HepG2 (cell line): ENCODE results near the gene ANXA7. TPM values are rescaled to one million over a fixed set of nuclear protein-coding genes. Genes with fewer than 3 reads are reported as not detected.

Source experiments
- BCL6 ChIP-seq: IDR thresholded peaks from 2 replicates; pipeline ENCODE4 v1.6.1; 2016; ENCODE audit warnings: missing genetic modification reagents, missing compliant biosample characterization
- GFI1 ChIP-seq: sonication (generic); formaldehyde crosslinking; IDR thresholded peaks from 2 replicates; pipeline ENCODE4 v1.5.0; 2020; ENCODE audit warnings: missing genetic modification reagents, mild to moderate bottlenecking, borderline replicate concordance
- HDAC1 ChIP-seq: sonication (generic); formaldehyde crosslinking; IDR thresholded peaks from 2 replicates; pipeline ENCODE4 v1.5.1; 2020; ENCODE audit warnings: mild to moderate bottlenecking, missing genetic modification reagents
- HNF4A ChIP-seq: sonication (generic); formaldehyde crosslinking; IDR thresholded peaks from 2 replicates; pipeline ENCODE4 v1.4.0; 2020; ENCODE audit warnings: missing genetic modification reagents
- IRF2 ChIP-seq: IDR thresholded peaks from 2 replicates; pipeline ENCODE4 v1.6.1; 2018; ENCODE audit warnings: missing genetic modification reagents, missing compliant biosample characterization
- KAT7 ChIP-seq: IDR thresholded peaks from 2 replicates; pipeline ENCODE4 v1.6.1; 2018; ENCODE audit warnings: borderline replicate concordance, missing compliant biosample characterization
- KDM5B ChIP-seq: sonication (generic); formaldehyde crosslinking; IDR thresholded peaks from 2 replicates; pipeline ENCODE4 v1.4.0; 2020; ENCODE audit warnings: missing genetic modification reagents, mild to moderate bottlenecking, borderline replicate concordance
- KLF9 ChIP-seq: IDR thresholded peaks from 2 replicates; pipeline ENCODE4 v1.6.1; 2016; ENCODE audit warnings: low read depth
- NCOA2 ChIP-seq: sonication (generic); formaldehyde crosslinking; IDR thresholded peaks from 2 replicates; pipeline ENCODE4 v1.8.0; 2022; ENCODE audit warnings: inconsistent platforms
- NR1H2 ChIP-seq: sonication (generic); formaldehyde crosslinking; IDR thresholded peaks from 2 replicates; pipeline ENCODE4 v1.8.1; 2022; ENCODE audit warnings: low read depth, missing genetic modification reagents, borderline replicate concordance
- NR2F6 ChIP-seq, 2 experiments: IDR thresholded peaks; 2 replicates each; pipeline ENCODE4 v1.6.1; 2016; ENCODE audit warnings: antibody characterized with exemption in 1 of 2, mild to moderate bottlenecking in 1 of 2
- SCMH1 ChIP-seq: sonication (generic); formaldehyde crosslinking; IDR thresholded peaks from 2 replicates; pipeline ENCODE4 v1.9.0; 2021; ENCODE audit warnings: missing genetic modification reagents, mild to moderate bottlenecking, borderline replicate concordance
- SOX5 ChIP-seq: IDR thresholded peaks from 2 replicates; pipeline ENCODE4 v1.6.1; 2016; ENCODE audit warnings: borderline replicate concordance
- SP5 ChIP-seq: IDR thresholded peaks from 2 replicates; pipeline ENCODE4 v1.6.1; 2016; ENCODE audit warnings: low read depth, borderline replicate concordance
- STAG1 ChIP-seq: sonication (generic); formaldehyde crosslinking; IDR thresholded peaks from 2 replicates; pipeline ENCODE4 v1.4.0; 2020; ENCODE audit warnings: missing genetic modification reagents
- ZFX ChIP-seq: sonication (generic); formaldehyde crosslinking; IDR thresholded peaks from 2 replicates; pipeline ENCODE4 v1.4.0; 2020; ENCODE audit warnings: mild to moderate bottlenecking, low read depth, missing genetic modification reagents, moderate library complexity
- polyA plus RNA-seq, 8 experiments: library from polyadenylated mRNA; depleted of rRNA in 3 of 8; stranded (reverse) in 7 of 8; unstranded in 1 of 8; fragments of >200 nt; fragmentation: Illumina TruSeq in 4 of 8; extraction: Trizol in 4 of 8; gene quantifications; 2 replicates each; pipeline versions ENCODE4 v1.2.1 to v1.2.3, GENCODE V29; 2011 to 2016; ENCODE audit warnings: low read depth in 4 of 8, missing spikeins in 1 of 8, mixed read lengths in 1 of 8; ENCODE audit not compliant: insufficient read depth in 1 of 8
- total RNA-seq, 5 experiments: library from RNA; depleted of rRNA; stranded (reverse); fragments of >200 nt; fragmentation: Illumina TruSeq; extraction: Trizol; gene quantifications; 2 replicates each; pipeline ENCODE4 v1.2.3, GENCODE V29; 2016; ENCODE audit warnings: low read depth in 1 of 5
- TF ChIP-seq, protein P1 (sequence below): sonication (generic); formaldehyde crosslinking; IDR thresholded peaks from 2 replicates; pipeline ENCODE4 v1.4.0; 2020; ENCODE audit warnings: missing genetic modification reagents
- TF ChIP-seq, protein P2 (sequence below): sonication (generic); formaldehyde crosslinking; IDR thresholded peaks from 2 replicates; pipeline ENCODE4 v1.4.0; 2020; ENCODE audit warnings: missing genetic modification reagents, mild to moderate bottlenecking, borderline replicate concordance
- TF ChIP-seq, protein P3 (sequence below): sonication (generic); formaldehyde crosslinking; conservative IDR thresholded peaks from 2 replicates; pipeline ENCODE4 v1.8.0; 2022; ENCODE audit warnings: mild to moderate bottlenecking, moderate library complexity, missing genetic modification reagents
- TF ChIP-seq, protein P4 (sequence below): sonication (generic); formaldehyde crosslinking; IDR thresholded peaks from 2 replicates; pipeline ENCODE4 v1.5.1; 2020; ENCODE audit warnings: missing genetic modification reagents, mild to moderate bottlenecking, borderline replicate concordance

Gene ANXA7
- total and polyA plus RNA-seq, 2 of the 13 experiments (the other 11 are each of a cell fraction or from before 2014, with no cell fraction given), result 54.8 to 89.0 TPM

DNA sequence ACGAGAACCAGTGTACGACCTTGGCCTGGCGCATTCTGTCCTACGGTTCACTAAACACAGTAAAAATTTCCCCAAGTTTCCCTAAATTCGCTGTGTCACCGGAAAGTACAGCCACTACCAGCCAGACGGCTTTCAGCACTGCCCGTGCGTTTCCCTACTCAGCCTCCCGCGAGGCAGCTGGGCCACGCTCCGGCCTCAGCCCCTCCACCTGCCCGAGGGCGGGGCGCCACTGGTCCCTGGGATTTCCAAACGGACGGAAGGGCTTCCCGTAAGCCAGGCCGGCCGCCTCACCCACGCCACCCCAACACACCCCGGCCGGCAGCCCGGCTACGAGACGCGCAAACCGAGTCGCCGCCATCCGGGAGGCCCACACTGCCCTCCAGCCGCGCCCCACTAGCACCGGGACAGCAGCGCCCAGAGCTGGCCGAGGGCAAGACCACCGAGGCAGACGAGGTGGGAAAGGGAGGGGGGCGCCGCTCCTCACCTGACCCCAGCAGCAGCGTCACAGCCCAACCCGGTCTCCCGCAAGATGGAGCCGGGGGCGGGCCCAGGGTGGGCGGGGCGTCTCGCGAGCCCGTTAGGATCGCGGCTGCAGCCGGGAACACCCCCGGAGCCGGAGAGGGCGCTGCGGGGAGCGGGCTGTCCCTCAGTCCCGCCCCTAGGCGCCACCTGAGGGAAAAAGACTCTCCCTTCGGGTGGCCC lies at the start of gene ANXA7 (continued):
- TF ChIP-seq NR2F6 (IDR thresholded peaks at IDR 0.05) (no peak), NR2F6 (CRISPR knock-in tag; IDR thresholded peaks at IDR 0.05) (peak; percentile 51; the same call in 1 of the 2 replicates), KAT7 (CRISPR knock-in tag) (peak; percentile 85; the same call in 1 of the 2 replicates), KLF9 (CRISPR knock-in tag) (peak; percentile 66; the same call in 1 of the 2 replicates), GFI1 (CRISPR knock-in tag) (peak; percentile 65), SCMH1 (CRISPR knock-in tag) (no peak), HDAC1 (CRISPR knock-in tag) (peak; percentile 85; the same call in 1 of the 2 replicates), SOX5 (peak; percentile 50; the same call in 1 of the 2 replicates), KDM5B (CRISPR knock-in tag) (peak; percentile 97), ZFX (peak; percentile 97), NCOA2 (no peak; the same call in none of the 2 replicates), BCL6 (CRISPR knock-in tag) (peak; percentile 41), HNF4A (no peak), STAG1 (CRISPR knock-in tag) (0 out of 2 replicates have a peak, but pooled peaks have one; percentile 1), IRF2 (peak; percentile 44), NR1H2 (CRISPR knock-in tag) (peak; percentile 41; the same call in 1 of the 2 replicates), SP5 (CRISPR knock-in tag) (no peak; the same call in 1 of the 2 replicates)
- TF ChIP-seq, protein P1, sequence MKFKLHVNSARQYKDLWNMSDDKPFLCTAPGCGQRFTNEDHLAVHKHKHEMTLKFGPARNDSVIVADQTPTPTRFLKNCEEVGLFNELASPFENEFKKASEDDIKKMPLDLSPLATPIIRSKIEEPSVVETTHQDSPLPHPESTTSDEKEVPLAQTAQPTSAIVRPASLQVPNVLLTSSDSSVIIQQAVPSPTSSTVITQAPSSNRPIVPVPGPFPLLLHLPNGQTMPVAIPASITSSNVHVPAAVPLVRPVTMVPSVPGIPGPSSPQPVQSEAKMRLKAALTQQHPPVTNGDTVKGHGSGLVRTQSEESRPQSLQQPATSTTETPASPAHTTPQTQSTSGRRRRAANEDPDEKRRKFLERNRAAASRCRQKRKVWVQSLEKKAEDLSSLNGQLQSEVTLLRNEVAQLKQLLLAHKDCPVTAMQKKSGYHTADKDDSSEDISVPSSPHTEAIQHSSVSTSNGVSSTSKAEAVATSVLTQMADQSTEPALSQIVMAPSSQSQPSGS (CRISPR knock-in tag), result peak; percentile 53; the same call in 1 of the 2 replicates
- TF ChIP-seq, protein P2, sequence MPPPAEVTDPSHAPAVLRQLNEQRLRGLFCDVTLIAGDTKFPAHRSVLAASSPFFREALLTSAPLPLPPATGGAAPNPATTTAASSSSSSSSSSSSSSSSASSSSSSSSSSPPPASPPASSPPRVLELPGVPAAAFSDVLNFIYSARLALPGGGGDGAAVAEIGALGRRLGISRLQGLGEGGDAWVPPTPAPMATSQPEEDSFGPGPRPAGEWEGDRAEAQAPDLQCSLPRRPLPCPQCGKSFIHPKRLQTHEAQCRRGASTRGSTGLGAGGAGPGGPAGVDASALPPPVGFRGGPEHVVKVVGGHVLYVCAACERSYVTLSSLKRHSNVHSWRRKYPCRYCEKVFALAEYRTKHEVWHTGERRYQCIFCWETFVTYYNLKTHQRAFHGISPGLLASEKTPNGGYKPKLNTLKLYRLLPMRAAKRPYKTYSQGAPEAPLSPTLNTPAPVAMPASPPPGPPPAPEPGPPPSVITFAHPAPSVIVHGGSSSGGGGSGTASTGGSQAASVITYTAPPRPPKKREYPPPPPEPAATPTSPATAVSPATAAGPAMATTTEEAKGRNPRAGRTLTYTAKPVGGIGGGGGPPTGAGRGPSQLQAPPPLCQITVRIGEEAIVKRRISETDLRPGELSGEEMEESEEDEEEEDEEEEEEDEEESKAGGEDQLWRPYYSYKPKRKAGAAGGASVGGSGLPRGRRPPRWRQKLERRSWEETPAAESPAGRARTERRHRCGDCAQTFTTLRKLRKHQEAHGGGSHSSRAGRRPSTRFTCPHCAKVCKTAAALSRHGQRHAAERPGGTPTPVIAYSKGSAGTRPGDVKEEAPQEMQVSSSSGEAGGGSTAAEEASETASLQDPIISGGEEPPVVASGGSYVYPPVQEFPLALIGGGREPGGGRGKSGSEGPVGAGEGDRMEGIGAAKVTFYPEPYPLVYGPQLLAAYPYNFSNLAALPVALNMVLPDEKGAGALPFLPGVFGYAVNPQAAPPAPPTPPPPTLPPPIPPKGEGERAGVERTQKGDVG (CRISPR knock-in tag), result peak; percentile 71; the same call in 1 of the 2 replicates
- TF ChIP-seq, protein P3, sequence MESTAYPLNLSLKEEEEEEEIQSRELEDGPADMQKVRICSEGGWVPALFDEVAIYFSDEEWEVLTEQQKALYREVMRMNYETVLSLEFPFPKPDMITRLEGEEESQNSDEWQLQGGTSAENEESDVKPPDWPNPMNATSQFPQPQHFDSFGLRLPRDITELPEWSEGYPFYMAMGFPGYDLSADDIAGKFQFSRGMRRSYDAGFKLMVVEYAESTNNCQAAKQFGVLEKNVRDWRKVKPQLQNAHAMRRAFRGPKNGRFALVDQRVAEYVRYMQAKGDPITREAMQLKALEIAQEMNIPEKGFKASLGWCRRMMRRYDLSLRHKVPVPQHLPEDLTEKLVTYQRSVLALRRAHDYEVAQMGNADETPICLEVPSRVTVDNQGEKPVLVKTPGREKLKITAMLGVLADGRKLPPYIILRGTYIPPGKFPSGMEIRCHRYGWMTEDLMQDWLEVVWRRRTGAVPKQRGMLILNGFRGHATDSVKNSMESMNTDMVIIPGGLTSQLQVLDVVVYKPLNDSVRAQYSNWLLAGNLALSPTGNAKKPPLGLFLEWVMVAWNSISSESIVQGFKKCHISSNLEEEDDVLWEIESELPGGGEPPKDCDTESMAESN, result peak; percentile 71
- TF ChIP-seq, protein P4, sequence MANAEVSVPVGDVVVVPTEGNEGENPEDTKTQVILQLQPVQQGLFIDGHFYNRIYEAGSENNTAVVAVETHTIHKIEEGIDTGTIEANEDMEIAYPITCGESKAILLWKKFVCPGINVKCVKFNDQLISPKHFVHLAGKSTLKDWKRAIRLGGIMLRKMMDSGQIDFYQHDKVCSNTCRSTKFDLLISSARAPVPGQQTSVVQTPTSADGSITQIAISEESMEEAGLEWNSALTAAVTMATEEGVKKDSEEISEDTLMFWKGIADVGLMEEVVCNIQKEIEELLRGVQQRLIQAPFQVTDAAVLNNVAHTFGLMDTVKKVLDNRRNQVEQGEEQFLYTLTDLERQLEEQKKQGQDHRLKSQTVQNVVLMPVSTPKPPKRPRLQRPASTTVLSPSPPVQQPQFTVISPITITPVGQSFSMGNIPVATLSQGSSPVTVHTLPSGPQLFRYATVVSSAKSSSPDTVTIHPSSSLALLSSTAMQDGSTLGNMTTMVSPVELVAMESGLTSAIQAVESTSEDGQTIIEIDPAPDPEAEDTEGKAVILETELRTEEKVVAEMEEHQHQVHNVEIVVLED (CRISPR knock-in tag), result no peak
